ENCODE data around the gene EIF2B5. TPM values are rescaled to one million over a fixed set of nuclear protein-coding genes. Genes with fewer than 3 reads are reported as not detected.

EIF2B5 gene
- total and polyA plus RNA-seq, 2 experiments from 2014 or later = 35.0 to 41.0 TPM

- Histone ChIP-seq H2AFZ (peak overlapping the region; percentile 99), H3K79me2 (peaks cover 37% of the 10 kb centered on the region), H3K4me3 (peak overlapping the region; percentile 90), H3K9me2 (replicated peaks; ENCODE audit: insufficient read depth) (no peaks in the 10 kb centered on the region), H4K20me1 (ENCODE audit: insufficient read depth, poor library complexity, severe bottlenecking) (peaks cover 8% of the 10 kb centered on the region), H3K4me2 (peak overlapping the region; percentile 93), H3K4me1 (ENCODE audit: insufficient read depth) (peaks cover 14% of the 10 kb centered on the region), H3K36me3 (replicated peaks; ENCODE audit: insufficient read depth, low read depth) (no peaks in the 10 kb centered on the region), H3K27me3 (no peaks in the 10 kb centered on the region), H3K9me3 (ENCODE audit: low read depth) (no peaks in the 10 kb centered on the region), H3K27ac (peak overlapping the region; percentile 88)
- peak; percentile 88 for DNase-seq (ENCODE audit: low spot score)
- WGBS (ENCODE audit: low lambda C conversion rate, missing lambda C conversion rate) = 1% methylated on average over 37 of the region's 37 CpGs
- TF ChIP-seq CTCF (IDR thresholded peaks at IDR 0.05; ENCODE audit: poor library complexity) (no peak), EZH2phosphoT487 (IDR thresholded peaks at IDR 0.05; ENCODE audit: low read depth, severe bottlenecking, unreplicated experiment) (no peak), EZH2 (IDR thresholded peaks at IDR 0.05; ENCODE audit: borderline replicate concordance) (no peak)
Observed at GRCh38 chr3:184133840-184134745, 1.1 kb upstream of the EIF2B5 start.

GRCh38 chr3:184134746-184135148 lies 411 bp upstream of the EIF2B5 start:
- Histone ChIP-seq H3K9me2 (replicated peaks; ENCODE audit: insufficient read depth) (no peaks in the 10 kb centered on the region), H3K79me2 (peaks cover 43% of the 10 kb centered on the region), H3K4me2 (peak overlapping the region; percentile 93), H2AFZ (peak overlapping the region; percentile 99), H3K4me3 (peak overlapping the region; percentile 90), H3K27me3 (no peaks in the 10 kb centered on the region), H3K4me1 (ENCODE audit: insufficient read depth) (peaks cover 14% of the 10 kb centered on the region), H3K36me3 (replicated peaks; ENCODE audit: insufficient read depth, low read depth) (no peaks in the 10 kb centered on the region), H3K9me3 (ENCODE audit: low read depth) (no peaks in the 10 kb centered on the region), H4K20me1 (ENCODE audit: insufficient read depth, poor library complexity, severe bottlenecking) (peaks cover 8% of the 10 kb centered on the region), H3K27ac (peak overlapping the region; percentile 88)
- DNase-seq (ENCODE audit: low spot score) = no peak
- TF ChIP-seq EZH2 (IDR thresholded peaks at IDR 0.05; ENCODE audit: borderline replicate concordance) (no peak), CTCF (IDR thresholded peaks at IDR 0.05; ENCODE audit: poor library complexity) (no peak), EZH2phosphoT487 (IDR thresholded peaks at IDR 0.05; ENCODE audit: low read depth, severe bottlenecking, unreplicated experiment) (no peak)
- WGBS (ENCODE audit: low lambda C conversion rate, missing lambda C conversion rate) = under 1% methylated on average over 21 of the region's 21 CpGs

GRCh38 chr3:184135911-184136260 lies 728 bp downstream of the EIF2B5 start:
- Histone ChIP-seq H3K9me2 (replicated peaks; ENCODE audit: insufficient read depth) (no peaks in the 10 kb centered on the region), H4K20me1 (ENCODE audit: insufficient read depth, poor library complexity, severe bottlenecking) (peaks cover 8% of the 10 kb centered on the region), H3K9me3 (ENCODE audit: low read depth) (no peaks in the 10 kb centered on the region), H3K27ac (peak overlapping the region; percentile 88), H3K4me3 (peak overlapping the region; percentile 90), H3K27me3 (no peaks in the 10 kb centered on the region), H3K79me2 (peaks cover 50% of the 10 kb centered on the region), H3K4me2 (peak overlapping the region; percentile 93), H3K36me3 (replicated peaks; ENCODE audit: insufficient read depth, low read depth) (no peaks in the 10 kb centered on the region), H2AFZ (peak overlapping the region; percentile 99), H3K4me1 (ENCODE audit: insufficient read depth) (peaks cover 14% of the 10 kb centered on the region)
- no peak for DNase-seq (ENCODE audit: low spot score)
- WGBS (ENCODE audit: low lambda C conversion rate, missing lambda C conversion rate) = 2% methylated on average over 9 of the region's 9 CpGs
- TF ChIP-seq CTCF (IDR thresholded peaks at IDR 0.05; ENCODE audit: poor library complexity) (no peak), EZH2 (IDR thresholded peaks at IDR 0.05; ENCODE audit: borderline replicate concordance) (no peak)

Measured in hepatocyte (in vitro differentiated cells).